Gastroesophageal sphincter (tissue), 4 donors: Measurements from ENCODE around the gene CLN6. TPM values are rescaled to one million over a fixed set of nuclear protein-coding genes. Genes with fewer than 3 reads are reported as not detected.

Source experiments
- ATAC-seq: fragments of 150-250 bp; one replicate; pipeline ENCODE4 v1.9.1; 2016; ENCODE audit warnings: mild to moderate bottlenecking, moderate library complexity
- H3K27ac ChIP-seq, 4 donors: fragments of 200-600 bp; sonication (generic) in 3 of 4; 1 replicate in 3 of 4; 2 replicates in 1 of 4; pipeline ENCODE4 v1.5.1; 2016 to 2019
- H3K27me3 ChIP-seq: fragments of 200-600 bp; sonication (generic); one replicate; pipeline ENCODE4 v1.5.1; 2019
- H3K36me3 ChIP-seq, 2 donors: fragments of 200-600 bp; sonication (generic); one replicate each; pipeline ENCODE4 v1.5.1; 2019; ENCODE audit warnings: control low read depth in 1 of 2
- H3K4me1 ChIP-seq, 3 donors: fragments of 200-600 bp; sonication (generic); 1 replicate in 2 of 3; 2 replicates in 1 of 3; pipeline ENCODE4 v1.5.1; 2016 to 2019; ENCODE audit warnings: control low read depth in 2 of 3
- H3K4me3 ChIP-seq, 2 donors: fragments of 200-600 bp; sonication (generic); one replicate each; pipeline ENCODE4 v1.5.1; 2019; ENCODE audit warnings: mild to moderate bottlenecking in 1 of 2, moderate library complexity in 1 of 2
- H3K9me3 ChIP-seq, 3 donors: fragments of 200-600 bp; sonication (generic); one replicate each; pipeline ENCODE4 v1.5.1; 2017 to 2019; ENCODE audit warnings: control low read depth in 2 of 3
- EP300 ChIP-seq: sonication (generic); formaldehyde crosslinking; IDR thresholded peaks from one replicate; pipeline ENCODE4 v1.6.1; 2017; ENCODE audit warnings: antibody characterized with exemption, mild to moderate bottlenecking
- POLR2A ChIP-seq, 2 donors: fragments of 450-650 bp; IDR thresholded peaks; one replicate each; pipeline ENCODE4 v1.6.1; 2017; ENCODE audit warnings: antibody characterized with exemption in 2 of 2, mild to moderate bottlenecking in 2 of 2, moderate library complexity in 1 of 2
- POLR2AphosphoS5 ChIP-seq: sonication (generic); formaldehyde crosslinking; IDR thresholded peaks from one replicate; pipeline ENCODE4 v1.6.1; 2017; ENCODE audit warnings: antibody characterized with exemption
- WGBS, 2 donors: methylation state at CpG; one replicate each; pipeline ENCODE4 v1.1.5; 2018; ENCODE audit warnings: low coverage in 1 of 2; 5-methylcytosine and 5-hydroxymethylcytosine counted together
- total RNA-seq, 4 donors: library from RNA; depleted of rRNA; stranded (reverse); fragments of >200 nt; gene quantifications; one replicate each; pipeline ENCODE4 v1.1.0, GENCODE V29; 2016
- TF ChIP-seq, protein P1 (sequence below), 4 experiments: fragments of 200-600 bp in 2 of 4; fragments of 450-650 bp in 2 of 4; sonication (generic) in 1 of 4; IDR thresholded peaks; one replicate each; pipeline ENCODE4 v1.5.1; 2017 to 2019; ENCODE audit warnings: antibody characterized with exemption in 4 of 4, mild to moderate bottlenecking in 2 of 4, moderate library complexity in 2 of 4

The CLN6 gene
- total RNA-seq, 4 donors from 2014 or later, result 6.1 to 14.9 (median 13.3) TPM

DNA sequence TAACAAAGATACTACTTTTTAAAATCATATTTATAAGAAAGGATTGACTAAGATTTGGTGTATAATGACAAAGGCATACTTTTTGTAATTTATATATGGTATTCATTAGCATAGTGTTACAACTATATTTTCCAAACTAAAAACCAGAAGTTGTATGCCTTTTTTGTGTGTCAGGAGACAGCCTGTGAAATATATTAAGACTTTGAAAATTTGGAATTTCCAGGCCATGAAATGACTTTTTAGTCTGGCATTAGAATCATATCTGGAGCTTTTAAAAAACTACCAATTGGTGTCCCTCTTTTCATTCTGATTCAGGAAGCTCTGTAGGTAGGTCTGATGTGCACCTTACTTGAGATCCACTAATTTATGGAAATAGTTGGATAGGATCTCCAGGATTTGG is 66.3 kb downstream of the CLN6 start:
- Histone ChIP-seq H3K27ac (peak overlapping the region in 1 of 4 donors; percentile 5), H3K27me3 (no peaks in the 10 kb centered on the region), H3K4me1 (peaks cover 0 to 22% (median 5%) of the 10 kb centered on the region in 3 donors), H3K9me3 (no peaks in the 10 kb centered on the region), H3K4me3 (no peak overlapping the region), H3K36me3 (peaks cover 4 to 49% of the 10 kb centered on the region in 2 donors)
- no peak for ATAC-seq
- TF ChIP-seq EP300 (no peak), POLR2AphosphoS5 (no peak), POLR2A (IDR thresholded peaks at IDR 0.05) (no peak)
- TF ChIP-seq, protein P1, sequence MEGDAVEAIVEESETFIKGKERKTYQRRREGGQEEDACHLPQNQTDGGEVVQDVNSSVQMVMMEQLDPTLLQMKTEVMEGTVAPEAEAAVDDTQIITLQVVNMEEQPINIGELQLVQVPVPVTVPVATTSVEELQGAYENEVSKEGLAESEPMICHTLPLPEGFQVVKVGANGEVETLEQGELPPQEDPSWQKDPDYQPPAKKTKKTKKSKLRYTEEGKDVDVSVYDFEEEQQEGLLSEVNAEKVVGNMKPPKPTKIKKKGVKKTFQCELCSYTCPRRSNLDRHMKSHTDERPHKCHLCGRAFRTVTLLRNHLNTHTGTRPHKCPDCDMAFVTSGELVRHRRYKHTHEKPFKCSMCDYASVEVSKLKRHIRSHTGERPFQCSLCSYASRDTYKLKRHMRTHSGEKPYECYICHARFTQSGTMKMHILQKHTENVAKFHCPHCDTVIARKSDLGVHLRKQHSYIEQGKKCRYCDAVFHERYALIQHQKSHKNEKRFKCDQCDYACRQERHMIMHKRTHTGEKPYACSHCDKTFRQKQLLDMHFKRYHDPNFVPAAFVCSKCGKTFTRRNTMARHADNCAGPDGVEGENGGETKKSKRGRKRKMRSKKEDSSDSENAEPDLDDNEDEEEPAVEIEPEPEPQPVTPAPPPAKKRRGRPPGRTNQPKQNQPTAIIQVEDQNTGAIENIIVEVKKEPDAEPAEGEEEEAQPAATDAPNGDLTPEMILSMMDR (IDR thresholded peaks at IDR 0.05), result no peak

DNA sequence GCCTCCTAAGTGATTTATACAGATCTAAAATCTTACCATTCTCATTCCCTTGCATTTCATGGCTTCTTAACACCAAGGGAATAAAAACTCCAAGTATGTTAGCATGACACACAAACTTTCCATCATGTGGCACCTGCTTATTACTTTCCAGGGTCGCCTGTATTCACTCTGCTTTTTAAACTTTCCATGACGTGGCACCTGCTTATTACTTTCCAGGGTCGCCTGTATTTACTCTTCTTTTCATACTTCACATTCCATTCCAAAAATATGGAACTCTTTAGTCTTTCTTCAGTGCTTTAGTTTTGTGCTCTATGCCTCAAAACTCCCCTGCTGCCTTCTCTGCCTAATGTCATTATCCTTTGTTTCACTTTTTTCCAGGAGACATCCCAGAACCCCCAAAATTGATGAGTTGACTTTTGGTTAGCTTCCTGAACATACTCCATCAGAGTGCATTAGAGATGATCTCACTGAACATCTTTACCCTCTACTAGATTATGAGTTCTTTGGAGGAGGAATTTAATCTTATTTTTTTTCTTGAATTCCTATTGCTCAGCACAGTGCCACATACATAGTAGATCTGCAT is 71.4 kb downstream of the CLN6 start:
- Histone ChIP-seq H3K27me3 (no peaks in the 10 kb centered on the region), H3K4me3 (no peak overlapping the region), H3K27ac (peak overlapping the region; percentile 64 to 90 (median 80)), H3K36me3 (peaks cover 0 to 41% of the 10 kb centered on the region in 2 donors), H3K4me1 (peaks cover 4 to 44% (median 25%) of the 10 kb centered on the region in 3 donors), H3K9me3 (no peaks in the 10 kb centered on the region)
- 14 to 21% methylated on average over 3 of the region's 3 CpGs for WGBS, 2 donors
- TF ChIP-seq EP300, result no peak
- no peak for TF ChIP-seq POLR2A (IDR thresholded peaks at IDR 0.05)
- TF ChIP-seq, protein P1 (IDR thresholded peaks at IDR 0.05), result peak in 1 of 4 experiments; percentile 11
- TF ChIP-seq POLR2AphosphoS5, result no peak
- ATAC-seq, result peak; percentile 86

DNA sequence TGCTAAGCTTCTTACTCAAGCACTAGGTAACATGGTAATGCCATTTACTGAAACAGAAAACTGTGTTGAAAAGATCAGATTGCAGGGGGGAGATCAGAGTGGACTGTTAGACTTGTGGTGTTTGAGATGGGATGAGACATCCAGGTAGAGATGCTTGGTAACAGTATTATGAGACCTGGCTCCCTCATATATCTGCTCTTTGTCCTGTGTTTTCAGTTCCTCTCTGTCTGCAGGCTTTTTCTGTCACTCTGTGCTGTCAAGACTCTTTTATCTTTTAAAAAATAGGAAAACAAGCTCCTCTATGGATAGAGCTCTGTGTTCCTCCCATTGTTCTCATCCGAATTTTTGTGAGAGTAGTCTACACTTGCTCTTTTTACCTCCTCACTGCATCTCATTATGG is 72.5 kb downstream of the CLN6 start:
- Histone ChIP-seq H3K36me3 (peaks cover 0 to 33% of the 10 kb centered on the region in 2 donors), H3K27ac (peak overlapping the region; percentile 64 to 90 (median 80)), H3K4me1 (peaks cover 4 to 52% (median 25%) of the 10 kb centered on the region in 3 donors), H3K9me3 (no peaks in the 10 kb centered on the region), H3K4me3 (no peak overlapping the region), H3K27me3 (no peaks in the 10 kb centered on the region)
- WGBS, 2 donors, result 31% methylated on average over 1 of the region's 1 CpG; no CpG with 5 or more reads in 1 of the 2 donors
- no peak for ATAC-seq
- TF ChIP-seq POLR2A (IDR thresholded peaks at IDR 0.05) (no peak), EP300 (no peak), POLR2AphosphoS5 (no peak)
- TF ChIP-seq, protein P1 (IDR thresholded peaks at IDR 0.05), result no peak

Other genes with a start within 250 kb of the CLN6 start
- 100 to 1,000 TPM in 1 of 4 donors, 10 to 100 TPM in 3; 26.6 to 101 (median 48.9) TPM for gene PIAS1, start 175.4 kb downstream of the CLN6 start, total RNA-seq
- gene CALML4, start 24.4 kb downstream of the CLN6 start, total RNA-seq, result 10 to 100 TPM; 16.8 to 77.8 (median 48.9) TPM
- 10 to 100 TPM; 64.8 to 71.7 (median 67.5) TPM for gene FEM1B, start 48.0 kb upstream of the CLN6 start, total RNA-seq
- 1 to 10 TPM; 3.8 to 9.5 (median 6.7) TPM for gene ITGA11, start 202.4 kb upstream of the CLN6 start, total RNA-seq